D341Med (cell line): ENCODE data around the gene SLC6A18.
"Not testable (repeated sequence)": the region's sequence is repeated elsewhere in the genome, so short reads cannot be mapped to it uniquely, and the experiment has no call there.

ENCODE experiments used
- DNase-seq: peaks from one replicate; pipeline ENCODE4 v3.0.0; 2012; ENCODE audit warnings: low spot score

Gene SLC6A18

DNA sequence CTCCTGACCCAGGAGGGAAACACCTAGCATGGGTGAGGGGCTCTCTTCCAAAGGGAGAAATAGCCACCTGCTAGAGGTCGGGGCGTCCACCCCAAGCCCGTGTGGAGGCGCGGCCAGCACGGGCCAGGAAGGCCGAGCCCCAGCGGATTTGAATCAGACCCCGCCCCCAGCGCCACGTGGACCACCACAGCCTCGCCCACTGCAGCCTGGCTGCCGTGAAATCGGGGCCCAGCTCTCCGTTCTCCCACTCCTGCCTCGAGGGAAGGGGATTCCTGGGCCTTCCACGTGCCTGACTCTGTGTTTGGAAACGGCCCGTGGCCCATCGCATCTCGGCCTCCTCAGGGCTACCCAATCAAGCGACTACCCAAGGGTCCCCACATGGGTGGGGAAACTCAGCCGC is 31.6 kb downstream of the SLC6A18 start:
- DNase-seq = no peak

DNA sequence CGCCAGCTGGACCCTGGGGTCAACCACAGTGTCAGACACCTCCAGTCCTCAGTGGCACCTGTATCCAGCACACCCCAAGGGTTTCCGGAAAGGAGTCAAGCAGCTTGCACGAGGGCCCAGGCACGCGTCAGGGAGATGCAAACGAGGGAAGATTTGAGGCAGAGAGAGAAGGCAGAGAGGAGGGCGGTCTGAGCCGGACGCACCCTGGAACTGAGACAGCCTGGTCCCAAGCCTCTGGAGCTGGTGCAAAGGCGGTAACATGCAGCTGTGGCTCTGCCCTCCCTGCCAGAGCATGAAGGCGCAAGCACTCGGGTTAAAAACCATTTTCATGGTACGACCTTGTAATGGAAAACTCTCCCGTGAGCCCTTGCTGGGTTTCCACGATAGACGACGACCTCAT is 32.2 kb downstream of the SLC6A18 start:
- DNase-seq = no peak

DNA sequence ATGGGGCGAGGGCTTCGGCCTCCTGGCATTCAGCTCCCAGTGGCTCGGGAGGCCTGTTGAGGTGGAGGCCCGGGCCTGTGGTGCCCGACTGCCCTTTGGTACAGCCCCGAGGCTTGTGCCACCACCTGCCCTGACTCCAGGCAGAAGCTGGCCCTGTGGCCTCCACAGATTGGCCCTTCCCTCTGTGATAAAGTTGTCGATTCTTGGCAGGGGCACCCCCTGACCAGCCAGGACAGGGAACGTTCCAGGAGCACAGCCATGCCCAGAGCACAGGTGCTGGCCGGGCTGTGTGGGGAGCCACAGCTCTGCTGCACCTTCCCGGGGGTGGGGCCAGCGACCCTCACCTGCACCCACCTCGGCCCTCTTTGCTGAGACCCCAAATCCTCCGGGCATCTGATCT is 32.7 kb downstream of the SLC6A18 start:
- DNase-seq = no peak

DNA sequence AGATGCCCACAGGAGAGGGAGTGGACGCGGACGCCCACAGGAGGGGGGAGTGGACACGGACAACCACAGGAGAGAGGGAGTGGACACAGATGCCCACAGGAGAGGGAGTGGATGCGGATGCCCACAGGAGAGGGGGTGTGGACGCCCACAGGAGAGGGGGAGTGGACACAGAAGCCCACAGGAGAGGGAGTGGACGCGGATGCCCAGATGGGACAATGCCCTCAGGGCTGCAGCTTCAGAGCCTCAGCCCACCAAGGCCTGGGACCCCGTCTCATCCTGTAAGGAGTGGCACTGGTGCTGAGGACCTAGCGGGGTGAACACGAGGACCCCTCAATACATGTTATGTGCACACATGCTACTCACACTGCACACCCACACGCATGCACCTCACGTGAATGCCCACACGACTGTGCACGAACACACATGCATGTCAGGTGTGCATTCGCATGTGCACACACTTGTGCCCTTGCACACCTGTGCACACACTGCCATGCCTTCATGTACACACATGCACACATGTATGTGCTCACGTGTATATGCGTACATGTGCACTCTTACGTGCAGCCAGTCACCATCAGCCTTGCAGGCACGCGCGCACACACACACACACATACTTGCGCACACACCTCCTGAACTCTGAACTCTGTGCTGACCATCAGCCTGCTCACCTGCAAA is 34.8 kb downstream of the SLC6A18 start:
- DNase-seq = no peak

DNA sequence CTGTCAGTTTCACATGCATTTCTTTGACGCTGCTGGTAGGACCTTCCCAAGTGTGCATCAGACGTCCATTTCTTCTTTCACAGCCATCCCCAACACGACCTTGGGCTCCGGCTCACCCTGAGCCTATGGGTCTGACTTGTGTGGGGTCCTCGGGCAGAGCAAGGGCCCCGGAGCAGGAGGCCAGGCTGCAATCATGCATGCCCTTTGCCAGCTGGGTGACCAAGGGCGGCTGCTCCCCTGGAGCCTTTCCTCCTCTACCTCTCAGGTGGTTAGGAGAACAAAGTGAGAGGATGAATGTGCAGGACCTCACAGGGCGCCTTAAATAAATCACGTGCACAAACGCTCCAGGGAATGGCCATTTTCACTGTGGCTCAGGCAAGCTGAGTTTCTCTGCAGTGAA is 36.5 kb downstream of the SLC6A18 start:
- no peak for DNase-seq

DNA sequence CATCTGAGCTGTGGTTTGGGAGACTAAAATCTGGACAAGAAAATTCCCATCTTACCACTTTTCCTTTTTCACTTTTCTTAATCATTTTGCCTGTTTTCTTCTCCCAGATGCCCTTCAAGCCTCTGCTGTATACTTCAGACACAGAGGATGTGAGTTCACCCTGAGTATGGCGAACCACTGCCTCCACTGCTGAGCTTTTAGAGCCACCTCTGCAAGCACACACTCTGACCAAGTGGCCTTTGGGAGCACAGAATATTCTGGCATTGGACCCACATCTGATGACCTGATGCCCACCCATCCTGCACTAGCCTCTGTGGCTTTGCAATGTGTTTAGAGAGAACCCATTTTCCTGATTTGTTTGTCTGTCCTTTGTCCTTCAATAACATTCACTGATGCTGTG is 37.2 kb downstream of the SLC6A18 start:
- no peak for DNase-seq

DNA sequence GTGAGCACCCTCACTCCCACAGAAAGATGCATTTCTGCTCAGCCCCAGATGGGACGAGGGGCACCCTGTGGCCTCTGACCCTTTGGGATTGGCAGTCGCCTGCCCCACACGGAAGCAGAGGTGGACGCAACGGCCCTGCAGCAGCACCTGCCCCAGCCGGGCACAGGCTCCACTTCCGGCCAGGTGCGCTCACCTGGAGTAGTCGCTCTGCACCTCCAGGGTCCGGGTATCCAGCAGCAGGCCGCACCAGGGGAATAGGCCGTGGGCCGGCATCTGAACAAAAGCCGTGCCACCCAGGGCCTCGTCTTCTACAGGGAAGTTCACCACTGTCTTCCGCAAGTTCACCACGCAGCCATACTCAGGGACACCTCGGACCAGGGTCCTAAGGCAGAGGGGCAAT is 39.0 kb downstream of the SLC6A18 start:
- no peak for DNase-seq

DNA sequence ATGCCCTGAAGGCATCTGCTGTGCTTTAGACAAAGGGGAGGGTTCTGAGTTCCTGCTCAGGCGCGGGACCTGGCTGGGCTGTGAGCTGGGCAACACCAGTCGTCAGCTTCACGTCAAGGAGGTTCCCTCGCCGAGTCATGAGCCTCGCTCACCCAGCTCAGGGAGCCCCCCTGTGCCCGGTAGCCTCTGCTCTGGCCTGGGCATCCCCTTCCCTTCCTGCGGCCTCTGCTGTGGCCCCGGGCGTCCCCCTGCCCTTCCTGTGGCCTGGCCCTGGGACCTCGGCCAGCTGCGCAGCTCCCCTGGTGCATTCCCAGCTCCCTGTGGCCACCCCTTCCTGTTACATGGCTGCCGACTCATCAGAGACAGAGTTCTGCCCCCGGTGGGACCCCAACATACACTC is 39.8 kb downstream of the SLC6A18 start:
- no peak for DNase-seq

DNA sequence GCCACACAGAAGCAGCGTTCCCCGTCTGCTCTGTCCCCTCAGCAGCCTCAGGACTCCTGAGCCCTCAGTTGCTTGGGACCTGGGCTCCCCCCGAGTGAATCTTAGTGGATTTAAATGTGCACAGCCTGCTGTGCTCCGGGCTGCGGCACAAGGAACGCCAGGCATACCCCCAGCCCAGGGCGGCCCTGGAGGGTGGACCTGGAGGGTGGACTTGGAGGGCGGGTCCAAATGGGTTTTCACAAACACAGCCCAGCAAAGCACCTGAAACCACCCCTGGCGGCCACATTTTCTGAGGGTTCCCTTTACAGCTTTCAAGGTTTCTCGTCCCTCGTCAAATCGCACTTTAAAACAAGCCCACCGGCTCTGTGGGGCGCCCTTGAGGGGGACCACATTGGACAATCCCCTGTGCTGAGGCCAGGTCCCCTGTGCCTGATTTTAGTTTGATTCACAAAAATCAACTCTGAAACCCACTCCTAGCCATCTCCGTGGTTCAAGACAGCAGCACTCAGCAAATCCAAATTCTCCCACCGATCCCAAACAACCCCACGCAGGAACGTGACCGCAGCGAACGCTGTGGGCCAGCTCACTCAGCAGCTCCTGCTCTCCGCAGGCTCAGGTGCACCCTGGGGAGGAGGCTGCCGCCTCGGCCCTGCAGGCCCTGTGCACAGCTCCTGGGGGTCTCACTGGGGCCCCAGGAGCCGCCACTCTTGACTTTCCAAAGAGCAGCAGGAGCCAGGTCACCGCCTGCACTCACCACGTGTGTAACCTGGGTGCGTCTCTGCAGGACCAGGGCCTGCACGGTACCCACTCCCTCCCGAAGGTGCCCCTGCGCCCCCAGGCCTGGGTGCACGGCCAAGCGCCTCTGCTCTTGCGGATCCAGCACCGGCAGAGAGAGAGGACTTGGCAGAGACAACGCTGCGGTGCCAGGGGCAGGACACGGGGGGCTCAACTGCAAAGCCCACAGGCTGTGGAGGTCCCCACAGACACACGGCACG is 40.6 kb downstream of the SLC6A18 start:
- no peak for DNase-seq

DNA sequence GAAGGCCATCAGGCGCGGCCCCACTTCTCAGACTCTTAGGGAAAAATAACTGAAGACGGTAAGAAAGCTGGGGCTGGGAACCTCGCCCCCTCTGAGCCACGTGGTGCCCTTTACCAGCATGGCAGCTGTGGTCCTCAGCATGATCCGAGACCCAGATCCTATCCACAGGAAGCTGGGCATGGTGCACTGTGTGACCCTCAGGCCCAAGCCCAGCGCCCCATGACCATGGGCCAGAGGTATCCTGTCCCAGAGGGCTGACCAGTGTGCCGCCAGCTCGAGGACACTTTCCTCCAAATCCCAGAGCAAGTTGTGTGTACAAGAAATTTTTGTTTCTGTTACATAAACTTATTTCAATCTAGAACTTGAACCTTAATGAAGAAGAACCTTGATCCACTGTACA is 41.6 kb downstream of the SLC6A18 start:
- DNase-seq = no peak

DNA sequence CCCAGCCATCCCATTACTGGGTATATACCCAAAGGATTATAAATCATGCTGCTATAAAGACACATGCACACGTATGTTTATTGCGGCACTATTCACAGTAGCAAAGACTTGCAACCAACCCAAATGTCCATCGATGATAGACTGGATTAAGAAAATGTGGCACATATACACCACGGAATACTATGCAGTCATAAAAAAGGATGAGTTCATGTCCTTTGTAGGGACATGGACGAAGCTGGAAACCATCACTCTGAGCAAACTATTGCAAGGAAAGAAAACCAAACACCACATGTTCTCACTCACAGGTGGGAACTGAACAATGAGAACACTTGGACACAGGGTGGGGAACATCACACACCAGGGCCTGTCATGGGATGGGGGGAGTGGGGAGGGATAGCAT is 42.3 kb downstream of the SLC6A18 start:
- DNase-seq = not testable (repeated sequence)

DNA sequence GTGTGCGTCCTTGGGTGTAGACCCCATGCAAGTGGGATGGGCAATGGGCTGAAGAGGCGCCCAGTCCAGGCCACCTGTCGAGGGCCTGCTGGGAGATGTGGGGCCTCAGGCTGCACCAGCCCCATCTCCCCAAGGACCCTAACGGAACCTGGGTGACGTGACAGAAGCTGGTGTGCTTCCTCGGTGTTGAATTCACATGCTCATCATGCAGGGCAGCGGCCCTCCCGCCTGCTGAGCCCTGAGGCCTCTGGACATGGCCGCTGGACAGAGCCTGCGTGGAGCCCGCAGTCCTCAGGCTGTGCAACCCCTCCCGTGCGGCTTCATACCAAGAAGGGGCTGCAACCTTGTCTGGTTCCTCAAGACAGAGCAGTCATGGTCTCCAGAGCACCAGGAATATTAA is 42.9 kb downstream of the SLC6A18 start:
- no peak for DNase-seq

DNA sequence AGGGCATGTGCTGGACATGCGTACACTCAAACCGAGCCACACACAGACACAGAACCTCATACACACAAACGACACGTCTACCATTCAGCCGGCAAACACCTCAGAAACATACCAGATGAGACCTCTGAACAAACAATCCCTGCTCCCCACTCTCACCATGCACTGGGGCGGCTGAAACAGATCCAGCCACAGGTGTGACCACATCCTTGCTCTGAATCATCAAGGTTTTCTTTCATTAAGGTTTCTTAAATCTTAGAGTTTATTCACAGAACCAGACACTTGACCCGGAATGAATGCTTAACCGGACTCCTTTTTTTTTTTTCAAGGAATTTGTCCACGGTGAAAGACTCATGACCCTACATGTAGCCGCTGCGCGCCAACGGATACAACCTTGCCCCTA is 43.5 kb downstream of the SLC6A18 start:
- no peak for DNase-seq

DNA sequence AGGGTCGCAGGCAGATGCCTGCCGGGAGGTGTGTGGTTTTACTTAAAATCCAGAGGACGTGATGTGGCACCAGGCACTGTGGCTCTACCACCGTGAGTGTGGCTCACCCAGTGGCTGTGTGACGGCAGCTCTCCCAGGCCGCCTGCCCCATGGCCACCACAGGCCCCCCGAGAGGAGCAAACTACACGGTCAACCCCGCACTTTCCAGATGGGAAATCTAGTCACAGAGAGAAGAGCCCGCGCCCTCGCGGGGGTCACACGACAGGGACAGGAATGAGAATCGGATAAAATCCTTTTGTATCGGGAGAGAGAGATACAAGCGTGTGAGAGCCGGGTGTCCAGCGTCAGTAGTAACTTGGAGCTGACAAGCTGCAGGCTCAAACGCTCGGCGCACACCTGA is 45.2 kb downstream of the SLC6A18 start:
- DNase-seq = no peak

DNA sequence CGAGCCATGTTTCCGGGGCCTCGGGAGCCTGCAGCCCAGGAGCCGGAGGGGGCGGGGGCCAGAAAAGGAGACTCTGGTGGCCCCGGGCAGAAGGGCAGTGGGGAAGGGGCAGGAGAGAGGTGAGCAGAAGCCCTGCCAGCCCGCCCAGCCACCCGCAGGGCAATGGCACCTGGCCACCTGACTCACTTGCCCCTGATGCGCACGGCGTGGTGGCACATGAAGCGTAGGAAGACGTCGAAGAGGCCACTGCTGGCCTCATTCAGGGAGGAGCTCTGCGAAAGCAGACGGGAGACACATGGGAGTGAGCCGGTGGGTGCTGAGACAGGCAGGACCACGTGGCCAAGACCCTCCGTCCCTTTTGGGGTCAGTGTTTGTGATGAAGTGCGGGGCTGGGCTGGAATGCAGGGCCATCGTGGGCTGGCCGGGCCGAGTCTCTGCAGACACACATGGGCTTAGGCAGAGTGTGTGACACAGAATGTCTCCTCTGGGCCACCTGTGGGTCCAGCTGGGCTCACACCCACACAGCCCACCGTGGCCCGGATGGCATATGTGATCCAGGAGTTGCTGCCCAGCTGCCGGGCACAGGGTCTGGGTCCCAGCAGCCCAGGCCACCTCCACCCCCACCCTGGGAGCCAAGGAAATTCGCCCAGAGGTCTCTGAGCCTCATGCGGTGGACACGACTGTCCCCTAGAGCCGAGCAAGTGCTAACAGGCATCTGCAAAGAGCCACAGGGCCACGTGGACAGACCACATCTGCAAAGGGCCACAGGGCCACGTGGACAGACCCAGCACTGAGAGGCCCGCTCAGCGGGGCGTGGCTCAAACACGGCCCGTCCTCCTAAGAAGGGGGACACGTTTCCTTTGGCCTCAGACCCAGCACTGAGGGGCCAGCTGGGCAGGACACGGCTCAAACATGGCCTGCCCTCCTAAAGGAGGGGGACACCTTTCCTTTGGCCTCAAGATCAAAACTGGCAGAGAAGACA is 46.0 kb downstream of the SLC6A18 start:
- no peak for DNase-seq

DNA sequence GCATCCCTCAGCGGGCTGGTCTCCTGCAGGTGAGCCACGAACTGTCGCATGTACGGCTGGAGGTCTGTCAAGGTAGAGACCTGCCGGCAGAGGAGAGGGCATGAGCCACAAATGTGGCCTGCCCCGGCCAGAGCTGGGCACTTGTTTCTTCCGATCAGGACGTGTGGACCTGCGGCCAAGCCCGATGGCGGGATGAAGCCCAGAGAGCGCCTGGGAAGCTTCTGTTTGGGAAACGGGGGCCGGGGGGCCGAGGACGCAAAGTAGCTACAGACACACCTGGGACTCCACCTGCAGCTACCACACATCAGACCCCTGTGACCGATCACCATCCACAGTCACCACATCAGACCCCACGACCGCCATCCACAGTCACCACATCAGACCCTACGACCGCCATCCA is 47.0 kb downstream of the SLC6A18 start:
- DNase-seq = no peak

DNA sequence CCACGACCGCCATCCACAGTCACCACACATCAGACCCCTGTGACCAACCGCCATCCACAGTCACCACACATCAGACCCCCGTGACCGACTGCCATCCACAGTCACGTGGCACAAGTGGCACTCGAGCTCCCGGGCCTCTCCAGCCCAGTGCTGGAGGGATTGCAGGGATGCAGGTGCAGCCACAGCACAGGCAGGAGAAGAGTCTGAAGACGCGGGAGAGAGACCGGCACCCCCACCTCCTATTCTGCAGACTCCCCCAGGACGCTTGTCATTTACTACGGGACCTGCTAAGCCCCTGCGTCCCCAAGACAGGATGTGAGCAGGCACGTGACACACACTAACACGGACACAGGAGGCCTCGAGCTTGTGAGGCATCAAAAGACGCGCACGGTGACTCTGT is 48.6 kb downstream of the SLC6A18 start:
- no peak for DNase-seq

DNA sequence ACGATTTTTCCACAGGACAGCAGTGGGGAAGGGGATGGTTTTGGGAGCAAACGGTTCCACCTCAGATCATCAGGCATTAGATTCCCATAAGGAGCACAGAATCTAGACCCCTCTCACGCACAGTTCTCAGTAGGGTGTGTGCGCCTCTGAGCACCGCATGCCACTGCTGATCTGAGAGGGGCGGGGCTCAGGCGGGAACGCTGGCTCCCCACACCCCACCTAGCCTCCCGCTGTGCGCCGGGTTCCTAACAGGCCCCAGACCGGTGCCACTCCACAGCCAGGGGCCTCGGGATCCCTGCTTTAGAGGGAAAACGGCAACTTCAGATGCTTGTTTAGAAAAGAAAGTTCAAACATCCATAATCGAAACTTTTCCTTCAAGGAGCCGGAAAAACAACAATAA is 49.3 kb downstream of the SLC6A18 start:
- no peak for DNase-seq

DNA sequence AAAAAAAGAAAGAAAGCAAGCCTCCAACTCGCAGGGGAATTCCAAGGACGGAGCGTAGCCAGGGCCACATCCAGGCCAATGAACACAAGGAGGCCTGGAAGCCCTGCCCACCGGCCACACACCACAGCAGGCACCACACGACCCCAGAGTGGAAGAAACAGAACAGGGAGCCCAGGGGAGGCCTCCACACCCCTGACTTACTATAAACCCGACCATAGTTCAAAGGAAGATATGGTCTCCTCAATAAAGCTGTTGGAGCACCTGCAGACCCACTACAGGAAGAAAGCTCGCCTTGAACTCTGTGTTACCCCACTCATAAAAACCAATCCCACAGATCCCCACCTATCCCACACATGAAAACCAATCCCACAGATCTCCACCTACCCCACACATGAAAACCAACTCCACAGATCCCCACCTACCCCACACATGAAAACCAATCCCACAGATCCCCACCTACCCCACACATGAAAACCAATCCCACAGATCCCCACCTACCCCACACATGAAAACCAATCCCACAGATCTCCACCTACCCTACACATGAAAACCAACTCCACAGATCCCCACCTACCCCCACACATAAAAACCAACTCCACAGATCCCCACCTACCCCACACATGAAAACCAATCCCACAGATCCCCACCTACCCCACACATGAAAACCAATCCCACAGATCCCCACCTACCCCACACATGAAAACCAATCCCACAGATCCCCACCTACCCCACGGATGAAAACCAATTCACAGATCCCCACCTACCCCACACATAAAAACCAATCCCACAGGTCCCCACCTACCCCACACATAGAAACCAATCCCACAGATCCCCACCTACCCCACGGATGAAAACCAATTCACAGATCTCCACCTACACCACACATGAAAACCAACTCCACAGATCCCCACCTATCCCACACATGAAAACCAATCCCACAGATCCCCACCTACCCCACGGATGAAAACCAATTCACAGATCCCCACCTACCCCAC is 50.5 kb downstream of the SLC6A18 start:
- not testable (repeated sequence) for DNase-seq

DNA sequence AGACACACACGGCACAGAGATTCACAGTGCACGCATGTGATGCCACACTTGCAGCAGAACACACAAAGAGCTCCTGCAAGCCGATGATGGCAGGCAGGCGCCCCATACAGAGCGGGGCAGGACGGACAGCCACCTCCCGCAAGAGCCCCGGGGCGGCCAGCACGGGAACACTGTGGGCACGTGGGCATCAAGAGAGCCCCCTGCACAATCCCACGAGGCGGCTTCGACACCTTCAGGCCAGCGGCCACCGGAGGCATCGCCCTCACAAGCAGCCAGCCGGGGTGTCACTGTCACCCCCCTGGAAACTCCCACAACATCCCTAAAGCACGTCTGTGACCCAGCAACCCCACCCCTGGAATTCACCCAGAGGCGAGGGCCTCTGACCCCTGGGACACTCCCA is 51.7 kb downstream of the SLC6A18 start:
- no peak for DNase-seq

DNA sequence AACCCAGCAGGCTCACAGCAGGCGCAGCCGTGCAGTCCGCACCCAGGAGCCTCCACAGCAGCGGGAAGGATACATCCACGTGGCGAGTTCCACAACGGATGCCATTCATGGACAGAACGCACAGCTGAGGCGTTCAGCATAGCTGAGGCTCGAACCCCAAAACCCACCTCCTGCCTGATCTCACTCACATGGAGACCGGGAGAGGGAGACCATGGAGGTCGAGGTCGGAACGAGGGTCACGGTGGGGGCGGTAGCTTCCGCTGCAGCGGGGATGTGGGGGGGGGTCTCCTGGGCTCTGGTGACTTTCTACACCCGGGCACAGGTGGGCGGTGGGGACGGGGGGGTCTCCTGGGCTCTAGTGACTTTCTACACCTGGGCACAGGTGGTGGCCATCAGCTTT is 52.1 kb downstream of the SLC6A18 start:
- DNase-seq = no peak
